Stimulated activated CD4-positive, alpha-beta T cell treated with anti-CD3 and anti-CD28 coated beads, Interleukin-15, amount 100 ng/mL, for 24 hours (primary cell): ENCODE results near the gene TCAIM.
A peak's percentile ranks its signal among the peaks of the same experiment; 100 is the strongest.

Source experiments
- DNase-seq: peaks from one replicate; pipeline ENCODE4 v3.0.0-alpha.2; 2020

Gene TCAIM, protein sequence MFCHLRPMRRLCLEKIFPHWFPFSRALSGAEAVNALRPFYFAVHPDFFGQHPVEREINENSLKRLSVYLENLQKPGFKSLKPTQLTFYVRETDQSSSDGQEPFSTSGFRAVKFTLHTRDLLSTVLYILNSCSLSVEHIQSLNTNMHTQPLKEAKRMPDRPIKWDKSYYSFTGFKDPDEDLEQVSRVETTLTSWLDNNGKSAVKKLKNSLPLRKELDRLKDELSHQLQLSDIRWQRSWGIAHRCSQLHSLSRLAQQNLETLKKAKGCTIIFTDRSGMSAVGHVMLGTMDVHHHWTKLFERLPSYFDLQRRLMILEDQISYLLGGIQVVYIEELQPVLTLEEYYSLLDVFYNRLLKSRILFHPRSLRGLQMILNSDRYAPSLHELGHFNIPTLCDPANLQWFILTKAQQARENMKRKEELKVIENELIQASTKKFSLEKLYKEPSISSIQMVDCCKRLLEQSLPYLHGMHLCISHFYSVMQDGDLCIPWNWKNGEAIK

DNA sequence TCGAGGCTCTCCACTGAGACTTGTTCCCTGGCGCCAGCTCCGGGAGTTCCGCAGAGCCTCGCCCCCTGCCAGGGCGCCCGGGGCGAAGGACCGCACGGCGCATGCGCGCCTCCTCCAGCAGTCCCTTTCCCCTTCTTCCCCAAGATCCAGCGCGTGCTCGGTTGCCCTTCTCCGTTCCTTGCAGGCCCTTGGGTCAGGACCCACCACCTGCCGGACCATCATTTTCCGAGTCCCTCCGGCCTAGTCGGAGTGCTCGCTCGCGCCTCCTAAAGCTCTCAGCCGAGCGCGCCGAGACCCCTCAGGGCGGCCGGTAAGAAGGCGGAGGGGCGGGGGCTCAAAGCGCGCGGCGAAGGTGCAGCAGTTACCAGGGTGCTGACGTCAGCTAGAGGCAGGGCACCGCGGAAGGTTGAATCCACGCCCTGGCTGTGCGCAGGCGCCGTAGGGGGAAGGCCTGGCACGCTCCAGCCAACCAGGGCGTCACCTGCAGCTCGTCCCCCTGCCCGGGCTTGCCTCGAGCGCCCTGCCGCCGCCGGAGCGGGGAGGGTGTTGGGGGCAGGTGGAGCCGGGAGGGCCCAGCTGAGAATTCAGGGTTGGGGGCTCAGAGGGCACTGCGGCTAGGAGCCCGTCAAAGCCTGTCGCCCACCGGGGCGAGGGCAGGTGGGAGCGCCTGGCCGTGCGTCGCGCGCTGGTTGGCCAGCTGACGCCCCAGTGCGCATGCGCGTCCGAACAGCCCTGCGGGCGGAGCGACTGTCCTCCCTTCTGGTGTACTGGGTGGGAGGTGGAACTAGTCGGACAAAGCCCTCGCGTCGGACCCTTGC is at the start of gene TCAIM:
TCAIM (plus strand) TSS at position 757 of the 818 bp plus-strand sequence. CDS start 16,017 bp downstream, outside the sequence.
- DNase-seq, result peak; percentile 99

DNA sequence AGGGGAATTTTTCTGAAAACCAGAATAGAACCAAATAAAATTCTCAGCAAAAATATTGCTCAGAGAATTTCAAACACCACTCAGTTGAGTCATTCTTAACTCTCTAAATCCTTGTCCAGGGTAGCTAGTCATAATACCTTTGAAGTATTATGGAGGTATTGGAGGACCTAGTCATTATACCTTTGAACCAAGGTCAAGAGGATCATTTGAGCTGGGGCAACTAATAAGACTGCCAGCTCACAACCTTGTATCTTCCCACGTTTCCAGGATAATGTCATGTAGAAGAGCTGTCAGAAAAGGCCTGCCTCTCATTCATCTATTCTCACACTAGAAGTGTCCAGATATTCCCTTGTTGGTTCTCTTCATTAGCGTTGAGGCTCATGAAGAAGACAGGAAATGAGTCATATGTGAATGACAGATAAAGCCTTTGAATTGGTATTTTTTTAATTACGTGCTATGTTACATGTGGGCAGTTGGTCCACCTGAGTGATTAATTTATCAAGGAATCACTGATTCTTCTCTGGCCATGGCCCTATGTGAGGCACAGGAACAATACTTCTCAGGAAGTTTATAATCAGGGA is 48.6 kb upstream of the TCAIM start:
- DNase-seq, result no peak

DNA sequence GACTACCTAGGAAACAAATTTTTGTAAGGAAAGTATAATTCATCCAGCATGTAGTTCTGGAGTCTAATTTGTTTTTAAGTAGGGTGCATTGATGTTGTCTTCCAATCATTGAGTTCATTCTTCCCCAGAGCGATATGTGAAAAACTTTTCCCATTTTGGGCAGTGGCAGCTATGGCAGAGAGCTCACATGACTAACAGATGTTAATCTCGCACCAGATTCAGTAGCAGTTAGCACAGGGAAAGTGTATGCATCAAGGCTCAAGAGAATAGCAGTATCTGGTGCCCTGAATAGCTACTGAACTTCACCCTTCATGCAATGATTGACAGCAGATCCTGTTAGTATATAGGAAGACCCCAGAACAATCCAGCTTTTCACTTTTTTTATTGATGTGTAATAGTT is 46.3 kb upstream of the TCAIM start:
- no peak for DNase-seq

DNA sequence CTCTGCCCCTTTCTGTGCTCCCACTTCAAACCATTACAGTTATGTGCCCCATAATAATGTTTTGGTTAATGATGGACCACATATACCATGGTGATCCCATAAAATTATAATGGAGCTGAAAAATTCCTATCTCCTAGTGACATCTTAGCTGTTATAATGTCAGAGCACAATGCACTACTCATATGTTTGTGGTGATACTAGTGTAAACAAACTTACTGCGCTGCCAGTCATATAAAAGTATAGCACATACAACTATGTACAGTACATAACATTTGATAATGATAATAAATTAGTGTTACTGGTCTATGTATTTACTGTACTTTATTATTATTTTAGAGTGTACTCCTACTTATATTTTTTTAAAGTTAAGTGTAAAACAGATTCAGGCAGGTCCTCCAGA is 45.6 kb upstream of the TCAIM start:
- DNase-seq, result no peak

DNA sequence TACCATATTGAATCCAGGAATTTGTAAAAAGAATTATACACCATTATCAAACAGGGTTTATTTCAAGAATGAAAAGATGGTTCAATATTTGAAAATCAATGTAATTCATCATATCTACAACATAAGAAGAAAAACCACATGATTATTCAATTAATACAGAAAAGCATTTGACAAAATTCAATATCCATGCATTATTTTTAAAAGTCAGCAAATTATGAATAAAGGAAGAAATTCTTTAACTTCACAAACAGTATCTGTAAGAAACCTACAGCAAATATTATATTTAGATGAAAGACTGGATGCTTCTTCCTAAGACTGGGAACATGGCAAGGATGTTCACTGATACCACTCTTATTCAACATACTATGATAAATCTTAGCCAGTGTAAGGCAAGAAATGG is 41.3 kb upstream of the TCAIM start:
- DNase-seq, result no peak

DNA sequence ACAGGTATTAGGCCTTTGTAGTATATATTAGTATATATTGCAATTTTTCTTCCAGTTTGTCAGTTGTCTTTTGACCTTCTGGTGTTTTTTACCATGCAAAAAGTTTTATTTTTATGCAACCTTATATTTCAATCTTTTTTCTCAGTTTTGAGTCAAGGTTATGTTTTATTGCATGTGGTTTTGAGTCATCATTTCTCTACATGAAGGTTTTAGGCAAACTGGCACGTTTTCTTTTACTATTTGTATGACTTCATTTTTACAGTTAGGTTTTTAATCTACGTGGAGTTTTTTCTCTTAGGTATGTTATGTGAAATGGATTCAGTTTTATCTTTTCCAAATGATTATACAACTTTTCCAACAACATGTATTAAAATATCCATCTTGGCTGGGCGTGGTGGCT is 36.8 kb upstream of the TCAIM start:
- no peak for DNase-seq

DNA sequence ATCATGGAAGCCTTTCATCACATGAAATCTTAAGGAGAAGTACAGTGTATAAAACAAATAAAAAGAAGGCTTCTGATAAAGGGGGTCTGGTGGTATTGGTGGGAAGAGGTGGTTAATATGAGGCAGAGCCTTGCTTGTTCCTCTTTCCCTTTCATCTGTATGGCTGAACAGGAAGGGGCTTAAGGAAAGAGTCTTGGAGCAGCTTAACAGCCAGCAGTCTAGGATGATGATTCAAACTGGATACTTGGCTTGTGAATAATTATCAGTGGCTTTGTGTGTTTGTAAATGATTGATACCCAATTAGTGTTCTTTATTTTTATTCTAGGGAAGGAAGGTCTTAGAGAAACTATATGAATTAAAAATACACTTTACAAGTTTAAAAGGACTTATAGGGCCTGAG is 29.1 kb upstream of the TCAIM start:
- no peak for DNase-seq

DNA sequence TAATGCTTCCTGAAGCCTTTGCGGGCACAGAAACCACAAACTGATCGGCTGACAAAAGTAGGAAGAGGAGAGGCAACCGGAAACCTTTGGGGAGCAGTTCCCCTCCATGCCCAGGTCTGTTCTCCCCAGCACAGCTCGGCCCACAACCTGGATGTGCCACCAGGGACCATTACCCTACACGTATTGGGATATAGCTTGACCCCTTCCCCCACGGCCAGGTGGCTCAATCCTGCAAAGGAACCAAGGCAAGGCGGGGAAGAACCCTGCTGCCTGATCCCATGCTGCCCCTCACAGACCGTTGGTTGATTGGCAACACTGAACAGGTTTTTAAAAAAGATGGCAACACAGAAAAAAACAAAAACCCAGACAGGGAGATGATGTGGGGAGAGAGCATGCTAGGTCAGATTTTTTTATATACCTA is 19.7 kb upstream of the TCAIM start:
- no peak for DNase-seq

DNA sequence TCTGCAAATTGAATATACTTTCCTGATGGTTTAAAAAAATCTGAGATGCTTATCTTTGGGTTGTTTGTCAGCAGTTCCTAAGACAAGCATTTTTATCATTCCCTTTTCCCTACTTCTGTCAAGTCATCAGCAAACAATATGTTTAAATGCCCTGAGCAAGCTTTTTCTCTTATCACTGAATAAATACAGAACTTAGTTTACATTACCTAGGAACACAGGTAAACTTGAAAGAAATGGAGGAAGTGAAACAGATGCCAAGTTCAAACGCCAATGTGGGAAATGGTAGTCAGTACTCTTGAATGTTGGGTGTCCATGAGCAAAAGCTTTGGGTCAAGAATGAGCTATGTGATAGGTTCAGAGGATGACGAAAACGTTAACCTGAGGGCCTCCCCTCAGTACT is 17.2 kb upstream of the TCAIM start:
- no peak for DNase-seq

DNA sequence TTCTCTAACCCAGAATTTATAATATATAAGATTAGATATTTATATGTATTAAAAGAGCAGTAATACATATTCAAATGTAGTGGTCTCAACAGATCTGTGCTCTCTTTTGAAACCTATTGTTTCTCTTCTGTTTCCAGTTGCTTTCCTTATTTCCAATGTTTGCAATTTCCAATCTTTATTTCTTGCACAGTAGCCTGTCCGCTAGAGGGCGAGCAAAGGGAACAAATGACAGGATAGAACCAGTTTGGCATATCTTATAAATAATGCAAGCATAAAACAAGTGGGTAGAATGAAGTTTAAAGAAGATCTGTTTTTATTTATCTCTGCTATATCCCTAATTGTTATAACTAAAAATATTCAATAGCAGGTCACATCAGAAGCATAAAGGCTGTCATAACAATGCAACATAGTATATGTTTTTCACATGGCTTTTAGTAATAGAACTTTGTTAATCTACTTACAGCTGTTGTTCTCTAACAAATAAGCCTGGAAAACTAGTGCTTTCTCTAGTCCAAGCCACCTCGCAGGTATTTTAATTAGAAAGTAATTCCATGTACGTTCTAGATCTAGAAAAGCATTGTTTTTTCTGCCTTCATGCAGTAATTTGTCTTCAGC is 15.1 kb upstream of the TCAIM start:
- peak; percentile 69 for DNase-seq

DNA sequence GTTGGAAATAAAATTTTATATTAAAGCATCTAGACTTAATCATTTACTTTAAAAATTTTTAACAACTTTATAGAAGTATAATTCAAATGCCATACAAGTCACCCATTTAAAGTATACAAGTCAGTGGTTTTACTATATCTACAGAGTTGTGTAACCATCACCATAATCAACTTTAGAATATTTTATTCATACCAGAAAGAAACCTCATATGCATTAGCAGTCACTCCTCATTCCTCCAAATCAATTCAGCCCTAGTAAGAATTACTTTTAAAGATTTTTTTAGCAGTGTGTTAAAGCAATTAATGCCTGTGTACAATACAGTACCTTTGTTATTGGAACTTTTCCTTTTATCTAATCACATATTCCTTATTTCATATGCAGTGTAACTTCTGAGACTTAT is 14.0 kb upstream of the TCAIM start:
- DNase-seq, result no peak

DNA sequence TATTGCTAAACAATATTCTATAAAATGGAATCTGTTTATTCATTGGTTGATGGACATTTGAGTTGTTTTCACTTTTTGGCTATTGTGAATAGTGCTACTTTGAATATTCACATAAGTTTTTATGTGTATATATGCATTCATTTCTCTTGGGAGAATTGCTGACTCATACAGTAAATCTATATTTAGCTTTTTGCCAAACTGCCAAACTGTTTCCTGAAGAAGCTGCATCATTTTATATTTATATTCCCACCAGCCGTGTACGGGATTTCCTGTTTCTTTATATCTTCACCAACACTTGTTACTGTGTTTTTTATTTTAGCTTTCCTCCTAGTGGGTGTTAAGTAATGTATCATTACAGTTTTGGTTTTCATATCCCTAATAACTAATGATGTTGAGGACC is 12.5 kb upstream of the TCAIM start:
- DNase-seq, result no peak

DNA sequence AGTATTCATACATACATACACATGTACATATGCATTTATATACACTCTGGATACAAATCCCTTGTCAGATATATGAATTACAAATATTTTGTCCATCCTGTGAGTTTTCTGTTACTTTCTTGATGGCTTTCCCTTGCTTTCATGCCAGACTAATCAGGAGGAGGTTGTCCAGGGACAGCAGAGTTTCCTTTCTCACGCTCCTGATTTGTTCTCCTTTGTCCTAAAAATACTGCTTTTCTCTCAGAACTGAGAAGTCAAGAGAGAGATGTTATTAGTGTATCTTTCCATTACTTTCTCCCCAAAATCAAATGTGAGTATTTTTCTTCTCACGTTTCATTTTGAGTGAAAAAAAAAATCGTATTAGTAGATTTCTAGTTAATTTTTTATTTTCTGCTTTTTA is 12.1 kb upstream of the TCAIM start:
- no peak for DNase-seq

DNA sequence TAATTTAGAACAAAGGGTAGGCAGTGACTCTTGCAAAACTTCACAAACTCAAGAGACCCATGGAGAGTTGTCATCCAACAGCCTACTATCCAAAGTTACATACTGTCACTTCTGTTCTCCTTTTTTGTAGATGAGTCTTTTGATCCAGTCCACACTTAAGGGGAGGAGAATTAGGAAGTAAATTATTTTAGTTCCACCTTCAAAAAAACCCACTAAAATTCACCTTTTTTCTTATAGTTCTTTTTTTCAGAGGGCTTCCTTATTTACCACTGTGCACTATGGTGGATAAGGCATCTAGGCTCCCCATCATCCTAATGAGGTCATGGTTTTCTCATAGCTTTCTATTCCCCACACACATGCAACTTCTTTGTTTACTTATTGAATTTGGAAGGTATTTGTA is 8.6 kb upstream of the TCAIM start:
- DNase-seq, result no peak

DNA sequence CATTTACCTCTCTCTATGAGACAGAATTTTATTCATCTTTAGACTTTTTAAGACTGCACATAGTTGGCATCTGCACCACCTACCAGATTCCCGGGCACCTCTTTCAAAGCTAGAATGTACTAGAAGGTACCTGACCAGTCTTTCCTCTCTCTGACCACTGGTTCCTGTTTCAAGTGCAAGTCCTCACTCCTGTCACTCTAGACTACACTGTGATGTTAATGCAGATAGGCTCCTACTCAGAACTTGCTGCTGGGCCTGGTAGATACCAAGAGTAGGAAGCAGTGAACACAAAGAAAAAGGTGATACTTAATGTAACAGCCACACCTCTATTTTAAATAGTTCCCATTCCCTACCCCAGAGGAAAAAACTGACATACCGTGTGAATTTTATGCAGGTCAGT is 8.1 kb upstream of the TCAIM start:
- DNase-seq, result no peak

DNA sequence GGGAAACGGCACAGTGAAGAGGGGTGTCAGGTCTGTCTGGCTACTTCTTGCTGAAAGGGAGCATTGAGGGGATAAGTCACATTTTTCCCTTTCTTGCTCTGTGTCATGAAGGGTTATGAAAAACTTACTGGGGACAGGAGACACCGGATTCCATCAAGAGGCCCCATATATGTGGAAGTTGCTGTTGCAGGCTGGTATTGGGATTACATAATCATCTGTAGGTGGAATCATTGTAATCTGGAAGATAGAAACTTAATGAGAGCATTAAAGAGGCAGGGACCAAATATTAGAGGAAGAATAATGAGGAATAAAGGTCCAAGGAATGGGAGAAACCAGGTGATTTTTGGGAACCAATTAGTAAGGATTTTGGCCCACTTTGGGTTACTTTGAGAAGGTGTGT is 4.2 kb upstream of the TCAIM start:
- DNase-seq, result no peak

DNA sequence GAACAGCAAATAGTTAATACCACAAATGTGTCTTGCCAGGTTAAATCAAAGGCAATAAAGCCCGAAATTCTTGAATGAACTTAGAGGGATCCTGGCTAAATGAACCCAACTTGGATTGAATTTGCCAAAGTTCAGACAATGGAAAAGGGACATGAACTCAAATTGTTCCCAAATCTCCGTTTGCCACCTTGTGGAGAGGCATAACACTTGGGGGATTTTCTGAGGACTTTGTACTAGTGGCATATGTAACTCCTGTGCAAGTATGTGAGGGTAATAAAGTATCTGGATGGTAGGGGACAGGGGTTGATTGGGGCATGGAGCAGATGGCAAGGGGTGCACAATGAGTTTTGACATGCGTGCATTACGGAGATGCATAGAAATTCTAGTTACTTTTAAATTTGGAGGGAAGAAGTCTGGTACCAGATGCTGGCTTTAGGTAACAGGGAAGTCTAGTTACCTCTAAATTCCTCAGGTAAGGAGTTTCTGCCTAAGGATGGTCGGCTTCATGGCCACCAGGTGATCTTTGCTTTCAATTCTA is 1.2 kb upstream of the TCAIM start:
- no peak for DNase-seq

DNA sequence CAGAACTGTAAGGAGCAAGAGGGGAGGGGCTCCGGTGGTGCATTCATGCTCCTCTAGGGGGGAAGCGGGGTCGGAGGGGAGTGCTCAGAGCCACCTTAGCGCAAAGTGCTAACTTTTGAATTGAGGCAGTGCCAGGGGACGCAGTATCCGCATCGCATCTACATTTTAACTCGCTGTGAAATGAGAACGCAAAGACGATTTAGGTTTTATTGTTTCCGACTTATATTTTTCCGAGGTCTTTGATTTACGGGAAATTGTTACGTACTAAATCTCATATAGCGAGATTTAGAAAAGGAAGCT is 212 bp downstream of the TCAIM start:
- no peak for DNase-seq

DNA sequence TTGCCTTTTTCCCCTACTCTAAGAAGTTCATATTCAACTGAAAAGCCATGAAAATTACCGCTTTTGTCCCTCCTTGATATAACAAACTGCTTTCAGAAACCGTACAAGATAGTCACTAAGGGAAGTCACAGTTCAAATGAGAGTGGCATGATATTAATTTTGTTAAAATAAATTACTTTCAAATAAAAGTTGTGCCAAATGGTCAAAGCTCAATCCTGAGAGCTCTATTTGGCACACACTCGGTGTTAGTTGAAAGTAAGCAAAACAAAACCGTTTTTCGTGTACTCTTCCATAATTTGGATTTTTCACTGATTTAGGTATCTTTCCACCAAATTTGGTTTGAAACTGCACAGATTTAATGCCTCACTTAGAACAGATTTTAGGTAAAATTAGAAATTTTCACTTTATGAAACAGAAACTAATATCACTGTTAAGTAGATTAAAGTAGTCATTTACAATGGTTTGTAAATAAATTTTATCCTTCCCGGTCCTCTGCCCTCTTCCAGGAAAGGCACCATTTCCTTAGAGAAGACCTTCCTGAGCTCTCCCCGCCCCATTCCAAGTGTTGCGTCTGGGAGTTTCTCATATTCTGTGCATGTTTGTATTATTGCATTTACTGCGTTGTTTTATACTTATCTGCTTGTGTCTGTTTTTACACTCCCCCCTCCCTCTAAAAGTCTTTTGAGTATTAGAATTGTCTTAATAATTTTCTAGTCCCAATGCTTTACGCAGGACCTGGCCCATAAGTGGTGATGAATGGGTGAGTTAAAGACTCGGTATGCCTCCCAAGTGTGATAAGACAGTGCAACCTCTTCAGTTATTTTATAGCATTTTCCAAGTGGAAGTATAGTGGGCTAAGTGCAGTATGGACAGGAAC is 853 bp downstream of the TCAIM start:
- DNase-seq, result no peak

DNA sequence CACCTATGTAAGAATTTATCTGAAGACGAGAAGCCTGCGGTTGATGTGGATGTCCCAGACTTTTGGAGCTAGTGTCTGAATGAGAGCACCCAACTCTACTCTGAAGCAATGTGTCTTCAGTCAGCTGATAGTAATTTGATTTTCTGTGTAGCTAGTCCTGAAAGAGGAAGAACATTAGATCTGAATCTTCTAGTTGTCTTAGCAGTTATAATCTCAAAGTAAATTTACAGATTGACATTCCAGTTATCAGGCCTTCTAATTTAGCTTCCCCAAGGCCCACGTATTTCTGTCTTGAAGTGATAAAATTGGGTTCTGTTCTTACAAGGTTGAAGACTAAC is 1.5 kb downstream of the TCAIM start:
- DNase-seq, result no peak

DNA sequence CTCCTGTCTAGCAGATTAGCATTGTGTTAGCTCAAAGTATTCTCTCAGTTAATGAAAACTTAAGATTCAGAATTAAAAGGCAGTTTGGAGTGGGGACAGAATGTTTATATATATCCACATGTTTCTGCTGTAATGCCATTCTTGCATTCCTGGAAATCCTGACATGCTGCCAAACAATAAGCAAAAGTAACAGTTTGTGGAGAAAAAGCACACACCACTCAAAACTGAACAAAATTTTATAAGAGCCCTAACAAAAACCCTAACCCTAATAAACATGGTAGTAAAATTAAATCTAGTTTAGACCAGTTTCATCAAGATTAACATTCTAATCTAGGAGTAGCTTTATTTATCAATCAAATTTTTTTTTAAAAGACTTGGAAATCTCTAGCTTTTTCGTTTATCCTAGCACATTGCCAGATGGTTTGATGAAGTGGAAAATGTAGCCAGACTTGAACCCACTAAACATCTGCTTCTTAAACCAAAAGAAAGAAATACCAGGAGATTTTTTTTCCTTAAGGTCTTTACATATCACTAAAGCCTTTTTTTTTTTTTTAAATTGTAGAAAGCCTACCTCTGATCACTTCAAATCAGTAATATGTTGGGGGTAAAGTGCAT is 3.7 kb downstream of the TCAIM start:
- no peak for DNase-seq

DNA sequence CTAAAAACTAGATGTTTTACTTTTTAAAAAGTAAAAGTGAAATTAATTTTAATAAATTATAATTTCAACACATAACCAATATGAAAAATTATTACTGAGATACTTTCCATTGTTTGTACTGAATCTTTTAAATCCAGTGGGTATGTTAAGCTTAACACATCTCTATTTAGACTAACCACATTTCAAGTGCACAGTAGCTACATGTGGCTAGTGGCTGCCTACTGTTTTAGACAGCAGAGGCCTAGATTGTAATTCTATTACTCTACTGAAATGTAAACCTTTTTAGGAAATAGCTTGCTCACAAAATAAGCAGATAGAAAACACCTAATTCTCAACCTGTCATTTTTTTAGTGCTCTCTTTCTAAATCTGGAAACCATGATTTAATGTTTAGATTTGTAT is 4.9 kb downstream of the TCAIM start:
- DNase-seq, result no peak
